ENCODE results near the gene TMEM91.
"Not testable (repeated sequence)": the region's sequence is repeated elsewhere in the genome, so short reads cannot be mapped to it uniquely, and the experiment has no call there.

TMEM91 gene

GRCh38 chr19:41376241-41376997 lies at the start of gene TMEM91:
Gene TMEM91, plus strand, starts transcription at chr19:41376533. Its CDS starts 1,777 bp downstream, at chr19:41378310.
- peak; percentile 9 for ATAC-seq
- DNase-seq: peak; percentile 22

- ATAC-seq (no peak), DNase-seq (no peak)
These were observed 49.2 kb upstream of the TMEM91 start for GRCh38 chr19:41327076-41327575.

DNA sequence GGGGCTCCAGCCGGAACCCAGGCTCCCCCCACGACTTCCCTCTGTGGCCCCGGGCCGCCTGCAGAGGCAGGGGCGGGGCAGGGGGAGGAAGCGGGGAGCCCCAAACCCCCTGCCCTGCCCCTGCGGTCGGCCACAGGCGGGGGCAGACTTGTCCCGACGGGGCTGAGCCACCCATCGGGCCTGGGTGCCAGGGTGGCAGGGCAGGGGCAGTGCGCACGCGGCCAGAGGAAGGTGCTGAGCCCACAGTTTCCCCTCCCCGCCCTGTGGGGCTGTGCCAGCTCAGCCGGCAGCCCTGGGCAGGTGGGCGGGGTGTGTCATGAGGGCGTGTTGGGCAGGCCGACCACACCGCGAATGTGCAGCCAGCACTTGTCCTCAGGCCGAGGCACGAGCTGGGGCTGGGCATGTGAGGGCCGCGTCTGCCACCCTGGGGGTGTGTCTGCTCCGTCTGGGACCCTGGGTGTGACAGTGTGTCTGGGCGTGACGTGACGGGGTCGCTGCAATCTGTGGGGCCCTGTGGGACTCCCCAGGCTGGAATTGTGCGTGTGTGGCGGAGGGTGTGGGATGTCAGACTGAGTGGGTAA lies 48.7 kb upstream of the TMEM91 start:
- DNase-seq (peak; percentile 86), ATAC-seq (peak; percentile 77)

GRCh38 chr19:41328157-41328841 lies 48.0 kb upstream of the TMEM91 start:
- DNase-seq (peak; percentile 62), ATAC-seq (peak; percentile 64)

GRCh38 chr19:41328842-41329225 lies 47.5 kb upstream of the TMEM91 start:
- DNase-seq: no peak
- no peak for ATAC-seq

GRCh38 chr19:41330481-41330880 lies 45.9 kb upstream of the TMEM91 start:
- ATAC-seq (no peak), DNase-seq (no peak)

DNA sequence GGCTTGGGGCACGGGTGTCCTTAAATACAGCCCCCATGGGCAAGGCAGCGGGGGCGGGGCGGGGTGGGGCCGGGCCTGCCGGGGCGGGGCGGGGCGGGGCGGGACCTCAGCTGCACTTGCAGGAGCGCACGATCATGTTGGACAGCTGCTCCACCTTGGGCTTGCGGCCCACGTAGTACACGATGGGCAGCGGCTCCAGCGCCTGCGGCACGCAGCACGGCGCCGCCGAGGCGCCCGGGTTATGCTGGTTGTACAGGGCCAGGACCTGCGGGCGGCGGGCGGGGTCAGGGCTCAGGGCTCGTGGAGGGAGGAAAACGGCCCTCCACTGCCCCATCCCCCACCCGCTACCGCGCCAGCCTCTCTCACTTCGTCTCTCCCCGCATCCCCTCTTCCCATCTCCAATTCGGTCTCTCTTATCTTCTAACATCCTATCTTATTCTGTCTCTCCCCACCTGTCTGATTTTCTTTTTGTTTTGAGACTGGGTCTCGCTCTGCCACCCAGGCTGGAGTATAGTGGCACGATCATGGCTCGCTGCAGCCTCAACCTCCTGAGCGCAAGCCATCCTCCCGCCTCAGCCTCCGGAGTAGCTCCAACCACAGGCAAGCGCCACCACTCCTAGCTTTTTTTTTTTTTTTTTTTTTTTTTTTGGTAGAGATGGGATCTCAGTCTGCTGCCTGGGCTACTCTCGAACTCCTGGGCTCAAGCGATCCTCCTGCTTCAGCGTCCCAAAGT lies 45.2 kb upstream of the TMEM91 start:
- ATAC-seq (no peak), DNase-seq (no peak)

DNA sequence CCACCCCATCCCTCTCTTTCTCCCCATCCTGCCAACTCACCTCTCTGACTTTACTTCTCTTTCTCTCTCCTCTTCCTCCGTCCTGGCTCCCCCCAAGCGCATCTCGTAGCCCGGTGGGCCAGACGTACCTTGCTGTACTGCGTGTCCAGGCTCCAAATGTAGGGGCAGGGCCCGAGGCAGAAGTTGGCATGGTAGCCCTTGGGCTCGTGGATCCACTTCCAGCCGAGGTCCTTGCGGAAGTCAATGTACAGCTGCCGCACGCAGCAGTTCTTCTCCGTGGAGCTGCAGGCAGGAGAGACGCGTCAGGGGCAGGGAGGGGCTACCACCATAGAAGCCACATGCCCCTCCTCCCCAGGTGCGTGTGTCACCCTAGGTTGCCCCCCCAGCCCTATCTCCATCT lies 44.3 kb upstream of the TMEM91 start:
- DNase-seq: no peak
- ATAC-seq: no peak

DNA sequence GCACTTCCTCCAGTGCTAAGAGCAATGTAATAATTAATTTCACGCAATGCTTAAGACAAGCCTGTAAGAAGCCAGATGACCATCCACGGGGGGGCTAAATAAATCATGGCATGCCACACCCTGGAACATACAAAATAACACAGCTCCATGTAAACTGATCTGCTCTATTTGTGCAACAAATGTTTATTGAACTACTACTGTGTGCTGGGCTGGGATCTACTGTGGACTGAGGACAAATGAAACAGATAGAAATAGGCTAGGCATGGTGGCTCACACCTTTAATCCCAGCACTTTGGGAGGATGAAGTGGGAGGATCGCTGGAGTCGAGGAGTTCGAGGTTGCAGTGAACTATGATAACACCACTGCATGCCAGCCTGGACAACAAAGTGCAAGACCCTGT lies 43.9 kb upstream of the TMEM91 start:
- ATAC-seq: no peak

DNA sequence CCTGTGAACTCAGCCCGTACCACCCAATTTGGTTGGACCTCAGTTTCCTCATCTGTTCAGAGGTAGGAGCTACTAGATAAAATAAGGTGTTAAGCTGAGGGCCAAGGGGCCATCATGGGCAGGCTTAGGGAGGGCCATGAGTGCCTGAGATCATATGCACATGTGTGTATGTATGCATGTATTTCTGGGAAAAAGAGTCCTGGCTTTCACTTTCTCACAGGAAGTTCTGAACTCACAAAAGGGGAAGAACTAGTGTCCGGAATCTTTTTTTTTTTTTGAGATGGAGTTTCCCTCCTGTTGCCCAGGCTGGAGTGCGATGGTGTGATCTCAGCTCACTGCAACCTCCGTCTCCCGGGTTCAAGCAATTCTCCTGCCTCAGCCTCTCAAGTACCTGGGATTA lies 41.5 kb upstream of the TMEM91 start:
- DNase-seq (no peak), ATAC-seq (no peak)

More for the DNA sequence above, 43.9 kb upstream of the TMEM91 start:
- DNase-seq: no peak

DNA sequence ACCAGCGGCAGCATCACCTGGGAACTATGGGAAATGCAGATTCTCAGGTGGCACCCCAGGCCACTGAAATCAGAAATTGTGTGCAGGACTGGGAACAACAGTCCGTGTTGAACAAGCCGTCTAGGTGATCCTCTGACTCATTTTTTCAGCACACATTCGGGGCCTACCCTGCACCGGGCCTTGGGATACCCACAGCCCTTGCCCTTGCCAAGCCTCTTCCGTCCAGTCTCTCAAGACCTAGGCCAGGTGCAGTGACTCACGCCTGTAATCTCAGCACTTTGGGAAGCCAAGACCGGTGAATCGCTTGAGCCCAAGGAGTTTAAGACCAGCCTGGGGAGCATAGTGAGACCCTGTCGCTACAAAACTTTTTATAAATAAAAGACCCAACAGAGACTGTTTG lies 40.9 kb upstream of the TMEM91 start:
- ATAC-seq: no peak
- DNase-seq: no peak

DNA sequence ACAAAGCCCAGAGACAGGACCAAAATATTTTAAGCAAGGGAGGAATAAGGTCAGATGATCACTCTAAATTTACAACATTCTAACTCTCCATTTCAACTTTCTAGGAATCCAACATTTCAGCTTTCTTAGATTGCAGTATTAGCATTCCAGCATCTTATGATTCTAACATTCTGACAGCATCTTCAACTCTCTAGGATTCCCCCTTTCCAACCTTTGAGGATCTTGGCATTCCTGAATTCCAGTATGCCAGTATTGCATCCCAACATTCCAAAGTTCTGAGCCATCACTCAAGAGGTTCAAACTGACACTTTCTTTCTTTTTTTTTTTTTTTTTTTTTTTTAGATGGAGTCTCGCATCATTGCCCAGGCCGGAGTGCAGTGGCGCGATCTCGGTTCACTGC lies 36.4 kb upstream of the TMEM91 start:
- DNase-seq (no peak), ATAC-seq (no peak)

GRCh38 chr19:41341669-41342490 lies 34.5 kb upstream of the TMEM91 start:
- ATAC-seq: no peak

DNA sequence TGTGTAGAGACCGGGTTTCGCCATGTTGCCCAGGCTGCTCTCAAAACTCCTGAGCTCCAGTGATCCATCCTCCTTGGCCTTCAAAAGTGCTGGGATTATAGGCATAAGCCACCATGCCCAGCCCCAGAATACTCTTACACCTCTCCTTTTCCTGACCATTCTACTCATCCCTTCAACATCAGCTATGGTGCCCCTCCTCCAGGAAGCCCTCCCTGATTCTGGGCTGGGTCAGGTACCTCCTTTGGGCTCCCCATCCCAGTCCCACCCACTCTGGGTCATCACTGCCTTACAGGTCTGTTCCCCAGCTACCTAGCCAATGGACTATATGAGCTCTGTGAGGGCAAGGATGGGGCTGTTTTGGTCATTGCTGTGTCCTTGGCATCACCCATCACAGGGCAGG lies 32.2 kb upstream of the TMEM91 start:
- ATAC-seq (no peak), DNase-seq (no peak)

More at GRCh38 chr19:41341669-41342490, 34.5 kb upstream of the TMEM91 start:
- no peak for DNase-seq

DNA sequence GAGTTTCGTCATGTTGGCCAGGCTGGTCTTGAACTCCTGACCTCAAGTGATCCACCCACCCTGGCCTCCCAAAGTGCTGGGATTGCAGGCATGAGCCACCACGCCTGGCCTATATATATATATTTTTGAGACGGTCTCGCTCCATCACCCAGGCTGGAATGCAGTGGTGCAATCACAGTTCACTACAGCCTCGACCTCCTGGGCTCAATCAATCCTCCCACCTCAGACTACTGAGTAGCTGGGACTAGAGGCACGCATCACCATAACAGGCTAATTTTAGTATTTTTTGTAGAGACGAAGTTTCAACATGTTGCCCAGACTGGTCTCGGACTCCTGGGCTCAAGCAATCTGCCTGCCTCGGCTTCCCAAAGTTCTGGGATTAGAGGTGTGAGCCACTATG lies 29.4 kb upstream of the TMEM91 start:
- ATAC-seq, DNase-seq: not testable (repeated sequence)

- ATAC-seq: no peak
- DNase-seq: no peak
These were observed 25.5 kb upstream of the TMEM91 start for GRCh38 chr19:41350735-41351338.

DNA sequence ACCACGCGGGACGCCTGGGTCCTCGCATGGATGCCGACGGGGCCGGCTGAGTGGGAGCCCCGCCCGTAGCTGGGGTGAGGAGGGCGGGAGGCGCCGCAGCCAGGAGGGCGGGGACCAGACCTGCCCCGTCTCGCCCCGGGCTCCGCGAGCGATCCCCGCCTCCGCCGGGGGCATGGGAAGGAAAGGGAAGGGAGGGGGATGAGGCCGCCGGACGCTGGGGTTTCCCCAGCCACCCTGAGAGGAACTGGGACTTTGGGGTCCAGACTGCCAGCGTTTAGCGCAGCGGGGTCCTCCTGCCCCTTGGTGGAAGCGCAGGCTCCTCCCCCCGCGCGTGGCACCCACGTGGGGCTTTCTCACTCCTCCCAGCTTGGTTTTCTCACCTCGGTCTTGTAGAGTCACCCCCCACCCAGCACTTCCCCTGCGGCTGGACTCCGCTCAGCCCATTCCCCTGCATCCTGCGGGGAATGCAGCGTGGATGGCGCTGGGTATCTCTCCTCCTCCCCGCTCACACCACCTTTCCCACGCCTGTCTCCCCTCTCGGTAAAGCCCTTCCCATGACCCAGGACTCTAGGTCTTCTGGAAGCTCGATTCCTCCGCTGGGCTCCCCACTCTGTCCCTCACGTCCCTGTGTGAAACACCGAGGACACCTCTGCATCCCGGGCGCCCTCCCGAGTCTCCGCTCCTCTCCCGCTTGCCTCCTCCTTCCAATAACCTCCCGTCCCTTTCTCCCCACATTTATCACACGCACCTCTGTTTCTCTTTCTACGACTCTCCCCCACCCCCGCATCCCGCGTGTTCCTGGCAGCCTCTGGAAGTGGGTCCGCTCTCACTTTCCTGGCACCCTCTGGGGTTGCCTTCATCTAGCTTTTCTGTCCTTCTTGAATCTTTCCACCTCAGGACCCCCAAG lies 24.7 kb upstream of the TMEM91 start:
- ATAC-seq: peak; percentile 59
- DNase-seq: peak; percentile 86

DNA sequence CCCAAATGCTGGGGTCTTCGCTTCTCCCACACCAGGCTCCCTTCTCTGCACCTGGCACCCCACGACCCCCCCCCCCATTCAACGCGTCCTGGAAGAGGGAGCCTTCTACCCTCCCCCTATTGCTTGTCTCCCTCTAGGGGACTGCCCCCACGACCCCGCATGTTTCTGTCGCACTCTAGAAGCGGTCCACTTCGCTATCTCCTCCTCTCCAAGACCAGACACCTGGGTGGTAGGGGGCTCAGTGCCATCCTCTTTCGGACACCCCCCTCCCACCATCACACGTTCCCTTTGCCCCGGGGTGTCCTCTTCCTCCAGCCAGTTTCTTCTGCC lies 24.1 kb upstream of the TMEM91 start:
- no peak for ATAC-seq
- DNase-seq: no peak

GRCh38 chr19:41352609-41353465 lies 23.5 kb upstream of the TMEM91 start:
- DNase-seq (peak; percentile 89), ATAC-seq (peak; percentile 10)

Measured in stimulated activated naive CD8-positive, alpha-beta T cell treated with anti-CD3 and anti-CD28 coated beads, Interleukin-15, Interleukin-2, amounts not matched to agents 100 U/mL and 50 U/mL, for 24 hours (primary cell).